H9 (cell line): ENCODE measurements around the gene BRSK2. TPM values are rescaled to one million over a fixed set of nuclear protein-coding genes. Genes with fewer than 3 reads are reported as not detected.

ENCODE experiments used
- DNase-seq: peaks from one replicate; pipeline ENCODE4 v3.0.0-alpha.2; 2017
- H2AFZ ChIP-seq: one replicate; pipeline ENCODE4 v1.6.1; 2013; ENCODE audit warnings: mild to moderate bottlenecking, low read length, control low read depth, moderate library complexity
- H2AK5ac ChIP-seq: 2 replicates; pipeline ENCODE4 v1.6.1; 2013; ENCODE audit warnings: low read length, control low read depth, mixed read lengths; ENCODE audit not compliant: insufficient read length
- H2BK120ac ChIP-seq: one replicate; pipeline ENCODE4 v1.6.1; 2013; ENCODE audit warnings: low read depth, mild to moderate bottlenecking, low read length, control low read depth, inconsistent platforms; ENCODE audit not compliant: poor library complexity, severe bottlenecking
- H2BK12ac ChIP-seq: 2 replicates; pipeline ENCODE4 v1.6.1; 2013; ENCODE audit warnings: low read length, control low read depth, mixed read lengths, low read depth; ENCODE audit not compliant: insufficient read length
- H2BK15ac ChIP-seq: 2 replicates; pipeline ENCODE4 v1.6.1; 2013; ENCODE audit warnings: low read depth, low read length, control low read depth
- H2BK20ac ChIP-seq: one replicate; pipeline ENCODE4 v1.6.1; 2013; ENCODE audit warnings: low read depth, mild to moderate bottlenecking, low read length, control low read depth, inconsistent platforms; ENCODE audit not compliant: poor library complexity, severe bottlenecking
- H2BK5ac ChIP-seq: 2 replicates; pipeline ENCODE4 v1.6.1; 2013; ENCODE audit warnings: low read length, control low read depth, mixed read lengths; ENCODE audit not compliant: insufficient read length
- H3K14ac ChIP-seq: 2 replicates; pipeline ENCODE4 v1.6.1; 2013; ENCODE audit warnings: low read length, control low read depth; ENCODE audit not compliant: insufficient read depth
- H3K18ac ChIP-seq: 2 replicates; pipeline ENCODE4 v1.6.1; 2013; ENCODE audit warnings: low read depth, mild to moderate bottlenecking, mixed read lengths, low read length, control low read depth; ENCODE audit not compliant: insufficient read length
- H3K23ac ChIP-seq: 2 replicates; pipeline ENCODE4 v1.6.1; 2013; ENCODE audit warnings: low read length, control low read depth, mixed read lengths, low read depth; ENCODE audit not compliant: insufficient read length
- H3K23me2 ChIP-seq: 2 replicates; pipeline ENCODE4 v1.6.1; 2013; ENCODE audit warnings: low read depth, mild to moderate bottlenecking, mixed read lengths, low read length, control low read depth; ENCODE audit not compliant: insufficient read length, poor library complexity, severe bottlenecking
- H3K27ac ChIP-seq: 2 replicates; pipeline ENCODE4 v1.5.1; 2013; ENCODE audit warnings: low read length, control low read depth, mixed read lengths, low read depth; ENCODE audit not compliant: insufficient read length
- H3K27me3 ChIP-seq: 2 replicates; pipeline ENCODE4 v1.6.1; 2013; ENCODE audit warnings: low read length, control low read depth, inconsistent platforms; ENCODE audit not compliant: insufficient read depth
- H3K4ac ChIP-seq: 2 replicates; pipeline ENCODE4 v1.6.1; 2013; ENCODE audit warnings: low read depth, mild to moderate bottlenecking, control low read depth, inconsistent platforms, low read length, moderate library complexity
- H3K4me1 ChIP-seq: 2 replicates; pipeline ENCODE4 v1.6.1; 2013; ENCODE audit warnings: low read length, control low read depth, inconsistent platforms; ENCODE audit not compliant: insufficient read depth
- H3K4me2 ChIP-seq: 2 replicates; pipeline ENCODE4 v1.6.1; 2013; ENCODE audit warnings: low read length, control low read depth, mixed read lengths; ENCODE audit not compliant: insufficient read length, insufficient read depth
- H3K56ac ChIP-seq: 2 replicates; pipeline ENCODE4 v1.6.1; 2013; ENCODE audit warnings: low read depth, mild to moderate bottlenecking, mixed read lengths, low read length, control low read depth; ENCODE audit not compliant: insufficient read length
- H3K79me1 ChIP-seq: 2 replicates; pipeline ENCODE4 v1.6.1; 2013; ENCODE audit warnings: low read depth, mild to moderate bottlenecking, moderate library complexity, low read length, control low read depth, inconsistent platforms; ENCODE audit not compliant: insufficient read depth, poor library complexity, severe bottlenecking
- H3K79me2 ChIP-seq: 2 replicates; pipeline ENCODE4 v1.6.1; 2013; ENCODE audit warnings: low read length, control low read depth, inconsistent platforms; ENCODE audit not compliant: insufficient read depth
- H3K9ac ChIP-seq: 2 replicates; pipeline ENCODE4 v1.6.1; 2013; ENCODE audit warnings: low read length, control low read depth, mixed read lengths; ENCODE audit not compliant: insufficient read length; ENCODE audit errors: extremely low read depth
- H3K9me3 ChIP-seq: one replicate; pipeline ENCODE4 v1.6.1; 2013; ENCODE audit warnings: low read depth, low read length, inconsistent platforms; ENCODE audit not compliant: control insufficient read depth
- H3T11ph ChIP-seq: one replicate; pipeline ENCODE4 v1.6.1; 2013; ENCODE audit warnings: mild to moderate bottlenecking, low read length, control low read depth, inconsistent platforms
- H4K20me1 ChIP-seq: one replicate; pipeline ENCODE4 v1.6.1; 2013; ENCODE audit not compliant: control insufficient read depth, insufficient read length, insufficient read depth
- H4K5ac ChIP-seq: 2 replicates; pipeline ENCODE4 v1.6.1; 2013; ENCODE audit warnings: low read depth, mild to moderate bottlenecking, mixed read lengths, low read length, control low read depth; ENCODE audit not compliant: insufficient read length
- H4K8ac ChIP-seq: replicated peaks from 2 replicates; pipeline ENCODE4 v1.6.1; 2013; ENCODE audit warnings: low read length, control low read depth, mixed read lengths, low read depth; ENCODE audit not compliant: insufficient read length
- H4K91ac ChIP-seq: 2 replicates; pipeline ENCODE4 v1.6.1; 2013; ENCODE audit warnings: low read depth, mild to moderate bottlenecking, moderate library complexity, mixed read lengths, low read length, control low read depth; ENCODE audit not compliant: insufficient read length
- H3K27ac Mint-ChIP-seq, 3 experiments: 2 replicates in 2 of 3; 3 replicates in 1 of 3; pipeline ENCODE4 v1.8.0; 2020 to 2021; ENCODE audit warnings: mixed read lengths in 3 of 3, mild to moderate bottlenecking in 1 of 3, moderate library complexity in 1 of 3
- H3K27me3 Mint-ChIP-seq: 2 replicates; pipeline ENCODE4 v1.8.0; 2021; ENCODE audit warnings: low read depth, mild to moderate bottlenecking, moderate library complexity, mixed read lengths
- H3K36me3 Mint-ChIP-seq, 3 experiments: 2 replicates in 2 of 3; 3 replicates in 1 of 3; pipeline ENCODE4 v1.8.0; 2020 to 2021; ENCODE audit warnings: low read depth in 3 of 3, mixed read lengths in 3 of 3; ENCODE audit not compliant: insufficient read depth in 1 of 3
- H3K4me1 Mint-ChIP-seq, 2 experiments: 2 replicates each; pipeline ENCODE4 v1.8.0; 2020; ENCODE audit warnings: mixed read lengths in 2 of 2
- H3K4me3 Mint-ChIP-seq, 2 experiments: 2 replicates in 1 of 2; 3 replicates in 1 of 2; pipeline ENCODE4 v1.8.0; 2020 to 2021; ENCODE audit warnings: mild to moderate bottlenecking in 2 of 2, mixed read lengths in 2 of 2, moderate library complexity in 1 of 2
- H3K9me3 Mint-ChIP-seq, 2 experiments: 2 replicates in 1 of 2; 3 replicates in 1 of 2; pipeline ENCODE4 v1.8.0; 2020; ENCODE audit warnings: mild to moderate bottlenecking in 2 of 2, mixed read lengths in 2 of 2, moderate library complexity in 1 of 2
- WGBS: extraction: QIAGEN DNeasy Blood & Tissue Kit; methylation state at CpG from one replicate; pipeline ENCODE4 v1.1.7; 2013; ENCODE audit warnings: missing lambda C conversion rate, low lambda C conversion rate, mixed read lengths; ENCODE audit not compliant: insufficient read length; ENCODE audit errors: extremely low coverage; 5-methylcytosine and 5-hydroxymethylcytosine counted together
- total RNA-seq: library from RNA; stranded (reverse); gene quantifications from 2 replicates; pipeline ENCODE4 v1.2.1, GENCODE V29; 2021
- TF ChIP-seq, protein P1 (sequence below): fragments of 200-600 bp; sonication (generic); conservative IDR thresholded peaks from 3 replicates; pipeline ENCODE4 v1.8.0; 2021; ENCODE audit warnings: antibody characterized with exemption, mild to moderate bottlenecking

Gene BRSK2
- total RNA-seq, 1 experiment from 2014 or later, result 28.4 TPM

- Histone ChIP-seq H3K9ac (no peak overlapping the region), H4K5ac (no peak overlapping the region), H2BK20ac (no peak overlapping the region), H3K56ac (no peak overlapping the region), H2BK12ac (no peak overlapping the region), H3K23ac (no peak overlapping the region), H2AK5ac (no peak overlapping the region), H4K8ac (no peak overlapping the region), H3K14ac (no peak overlapping the region), H2BK15ac (no peak overlapping the region), H2BK5ac (no peak overlapping the region), H3K79me2 (peaks cover 2% of the 10 kb centered on the region; the same call in 1 of the 2 replicates), H3K4me2 (no peak overlapping the region), H3K9me3 (no peaks in the 10 kb centered on the region), H3K23me2 (no peaks in the 10 kb centered on the region), H3K79me1 (peaks cover 9% of the 10 kb centered on the region), H3K4ac (no peak overlapping the region), H4K20me1 (peaks cover 5% of the 10 kb centered on the region), H3T11ph (no peak overlapping the region), H2AFZ (no peak overlapping the region), H3K27me3 (no peaks in the 10 kb centered on the region), H4K91ac (no peak overlapping the region), H3K18ac (no peak overlapping the region), H2BK120ac (no peak overlapping the region), H3K27ac (no peak overlapping the region), H3K4me1 (no peaks in the 10 kb centered on the region)
- DNase-seq, result no peak
- H3K4me3 Mint-ChIP-seq, result no peak overlapping the region
- TF ChIP-seq, protein P1, sequence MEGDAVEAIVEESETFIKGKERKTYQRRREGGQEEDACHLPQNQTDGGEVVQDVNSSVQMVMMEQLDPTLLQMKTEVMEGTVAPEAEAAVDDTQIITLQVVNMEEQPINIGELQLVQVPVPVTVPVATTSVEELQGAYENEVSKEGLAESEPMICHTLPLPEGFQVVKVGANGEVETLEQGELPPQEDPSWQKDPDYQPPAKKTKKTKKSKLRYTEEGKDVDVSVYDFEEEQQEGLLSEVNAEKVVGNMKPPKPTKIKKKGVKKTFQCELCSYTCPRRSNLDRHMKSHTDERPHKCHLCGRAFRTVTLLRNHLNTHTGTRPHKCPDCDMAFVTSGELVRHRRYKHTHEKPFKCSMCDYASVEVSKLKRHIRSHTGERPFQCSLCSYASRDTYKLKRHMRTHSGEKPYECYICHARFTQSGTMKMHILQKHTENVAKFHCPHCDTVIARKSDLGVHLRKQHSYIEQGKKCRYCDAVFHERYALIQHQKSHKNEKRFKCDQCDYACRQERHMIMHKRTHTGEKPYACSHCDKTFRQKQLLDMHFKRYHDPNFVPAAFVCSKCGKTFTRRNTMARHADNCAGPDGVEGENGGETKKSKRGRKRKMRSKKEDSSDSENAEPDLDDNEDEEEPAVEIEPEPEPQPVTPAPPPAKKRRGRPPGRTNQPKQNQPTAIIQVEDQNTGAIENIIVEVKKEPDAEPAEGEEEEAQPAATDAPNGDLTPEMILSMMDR, result no peak
- peaks cover 4 to 5% of the 10 kb centered on the region in 2 experiments; a peak in 3 of 4 replicates for H3K4me1 Mint-ChIP-seq
- H3K9me3 Mint-ChIP-seq, result no peaks in the 10 kb centered on the region
- WGBS, result no CpG with 5 or more reads among the region's 23 CpGs
- H3K36me3 Mint-ChIP-seq, result no peaks in the 10 kb centered on the region
- no peaks in the 10 kb centered on the region for H3K27me3 Mint-ChIP-seq
- H3K27ac Mint-ChIP-seq, result no peak overlapping the region
Measured at GRCh38 chr11:1402355-1403077, 12.8 kb downstream of the BRSK2 start.
